Hippocampal formation (tissue), 2 donors: ENCODE measurements around the gene KCNMA1.
A peak's percentile ranks its signal among the peaks of the same experiment; 100 is the strongest.
"Not testable (repeated sequence)": the region's sequence is repeated elsewhere in the genome, so short reads cannot be mapped to it uniquely, and the experiment has no call there.

Experiments
- DNase-seq, 2 donors: peaks; one replicate each; lab custom pipeline; 2025; lab: John Stamatoyannopoulos, UW

Gene KCNMA1

GRCh38 chr10:77605466-77605865 lies 32.1 kb downstream of the KCNMA1 start:
- no peak for DNase-seq

GRCh38 chr10:77604941-77605351 lies 32.7 kb downstream of the KCNMA1 start:
- DNase-seq: no peak

GRCh38 chr10:77604063-77604462 lies 33.5 kb downstream of the KCNMA1 start:
- no peak for DNase-seq

GRCh38 chr10:77603534-77603927 lies 34.1 kb downstream of the KCNMA1 start:
- no peak for DNase-seq

- peak in 1 of 2 donors; percentile 49 for DNase-seq
Observed at GRCh38 chr10:77602913-77603533, 34.6 kb downstream of the KCNMA1 start.

- no peak for DNase-seq
Observed at GRCh38 chr10:77602231-77602912, 35.2 kb downstream of the KCNMA1 start.

- no peak for DNase-seq
Observed at GRCh38 chr10:77601488-77601887, 36.1 kb downstream of the KCNMA1 start.

GRCh38 chr10:77600640-77601039 lies 37.0 kb downstream of the KCNMA1 start:
- DNase-seq: no peak

GRCh38 chr10:77599651-77600050 lies 38.0 kb downstream of the KCNMA1 start:
- no peak for DNase-seq

- DNase-seq: no peak
Observed at GRCh38 chr10:77598606-77599005, 39.0 kb downstream of the KCNMA1 start.

GRCh38 chr10:77597560-77597959 lies 40.0 kb downstream of the KCNMA1 start:
- no peak for DNase-seq

- no peak for DNase-seq
Observed at GRCh38 chr10:77594471-77594783, 43.2 kb downstream of the KCNMA1 start.

GRCh38 chr10:77593771-77594470 lies 43.7 kb downstream of the KCNMA1 start:
- DNase-seq: no peak

- DNase-seq: peak in 1 of 2 donors; percentile 10
Observed at GRCh38 chr10:77592946-77593636, 44.5 kb downstream of the KCNMA1 start.

- no peak for DNase-seq
Observed at GRCh38 chr10:77592510-77592909, 45.1 kb downstream of the KCNMA1 start.

- no peak for DNase-seq
Observed at GRCh38 chr10:77591238-77591880, 46.2 kb downstream of the KCNMA1 start.

GRCh38 chr10:77590344-77591237 lies 47.0 kb downstream of the KCNMA1 start:
- no peak for DNase-seq

GRCh38 chr10:77589703-77590102 lies 47.9 kb downstream of the KCNMA1 start:
- DNase-seq: not testable (repeated sequence)

GRCh38 chr10:77588886-77589285 lies 48.7 kb downstream of the KCNMA1 start:
- no peak for DNase-seq

- no peak for DNase-seq
Observed at GRCh38 chr10:77587416-77587790, 50.2 kb downstream of the KCNMA1 start.

GRCh38 chr10:77586719-77587415 lies 50.7 kb downstream of the KCNMA1 start:
- DNase-seq: no peak
